Transverse colon (tissue), 4 donors: ENCODE measurements around the gene LRIG1. TPM values are rescaled to one million over a fixed set of nuclear protein-coding genes. Genes with fewer than 3 reads are reported as not detected.

Experiments used
- DNase-seq: peaks from one replicate; pipeline ENCODE4 v3.0.0-alpha.2; 2019
- H3K27ac ChIP-seq, 4 donors: fragments of 200-600 bp; sonication (generic); 2 replicates each; pipeline ENCODE4 v1.5.1; 2016 to 2018; ENCODE audit warnings: inconsistent platforms in 4 of 4
- H3K27me3 ChIP-seq: fragments of 200-600 bp; sonication (generic); 2 replicates; pipeline ENCODE4 v1.5.1; 2017; ENCODE audit warnings: inconsistent platforms
- H3K36me3 ChIP-seq, 4 donors: fragments of 200-600 bp; sonication (generic); 2 replicates each; pipeline ENCODE4 v1.5.1; 2017 to 2019; ENCODE audit warnings: inconsistent platforms in 4 of 4
- H3K4me1 ChIP-seq, 4 donors: fragments of 200-600 bp; sonication (generic); 2 replicates each; pipeline ENCODE4 v1.5.1; 2017 to 2020; ENCODE audit warnings: inconsistent platforms in 4 of 4
- H3K4me3 ChIP-seq, 4 donors: fragments of 200-600 bp; sonication (generic); 1 replicate in 1 of 4; 2 replicates in 3 of 4; pipeline versions ENCODE4 v1.5.1 to v1.6.1; 2017 to 2019; ENCODE audit warnings: inconsistent platforms in 4 of 4
- H3K9me3 ChIP-seq, 2 donors: fragments of 200-600 bp; sonication (generic); 2 replicates each; pipeline ENCODE4 v1.5.1; 2017 to 2019; ENCODE audit warnings: inconsistent platforms in 2 of 2
- EP300 ChIP-seq: sonication (generic); formaldehyde crosslinking; IDR thresholded peaks from one replicate; pipeline ENCODE4 v1.6.1; 2017; ENCODE audit warnings: antibody characterized with exemption, low read depth
- POLR2A ChIP-seq: fragments of 450-650 bp; IDR thresholded peaks from one replicate; pipeline ENCODE4 v1.6.1; 2016; ENCODE audit warnings: antibody characterized with exemption, mild to moderate bottlenecking, moderate library complexity
- POLR2AphosphoS5 ChIP-seq, 3 donors: sonication (generic); formaldehyde crosslinking; IDR thresholded peaks; one replicate each; pipeline ENCODE4 v1.6.1; 2016; ENCODE audit warnings: antibody characterized with exemption in 3 of 3
- WGBS, 2 donors: methylation state at CpG; one replicate each; pipeline ENCODE4 v1.1.5; 2018; ENCODE audit warnings: low coverage in 1 of 2; 5-methylcytosine and 5-hydroxymethylcytosine counted together
- in situ Hi-C, 4 donors: fragments of 200-750 bp; cut with MboI; loops; one replicate each; pipeline versions ENCODE4 v1.15.0 to v1.15.1; 2017; ENCODE audit warnings: low sequenced_read_pairs in 3 of 4, low pct_ligation_motif_present in 1 of 4, low pct_unique_long_range_greater_than_20kb in 1 of 4
- intact Hi-C: fragments of 100-400 bp; cut with DNase I; formaldehyde crosslinking; loops from one replicate; pipeline ENCODE4 v1.15.1; 2023; ENCODE audit warnings: low total_unique reads
- total RNA-seq, 4 donors: library from RNA; depleted of rRNA; stranded (reverse); fragments of >200 nt; gene quantifications; one replicate each; pipeline ENCODE4 v1.1.0, GENCODE V29; 2016
- TF ChIP-seq, protein P1 (sequence below), 5 experiments: fragments of 200-600 bp in 3 of 5; fragments of 450-650 bp in 2 of 5; sonication (generic) in 3 of 5; IDR thresholded peaks; 1 replicate in 2 of 5; 2 replicates in 3 of 5; pipeline ENCODE4 v1.5.1; 2016 to 2017; ENCODE audit warnings: antibody characterized with exemption in 5 of 5, inconsistent platforms in 3 of 5, mild to moderate bottlenecking in 2 of 5, moderate library complexity in 1 of 5

The LRIG1 gene, protein sequence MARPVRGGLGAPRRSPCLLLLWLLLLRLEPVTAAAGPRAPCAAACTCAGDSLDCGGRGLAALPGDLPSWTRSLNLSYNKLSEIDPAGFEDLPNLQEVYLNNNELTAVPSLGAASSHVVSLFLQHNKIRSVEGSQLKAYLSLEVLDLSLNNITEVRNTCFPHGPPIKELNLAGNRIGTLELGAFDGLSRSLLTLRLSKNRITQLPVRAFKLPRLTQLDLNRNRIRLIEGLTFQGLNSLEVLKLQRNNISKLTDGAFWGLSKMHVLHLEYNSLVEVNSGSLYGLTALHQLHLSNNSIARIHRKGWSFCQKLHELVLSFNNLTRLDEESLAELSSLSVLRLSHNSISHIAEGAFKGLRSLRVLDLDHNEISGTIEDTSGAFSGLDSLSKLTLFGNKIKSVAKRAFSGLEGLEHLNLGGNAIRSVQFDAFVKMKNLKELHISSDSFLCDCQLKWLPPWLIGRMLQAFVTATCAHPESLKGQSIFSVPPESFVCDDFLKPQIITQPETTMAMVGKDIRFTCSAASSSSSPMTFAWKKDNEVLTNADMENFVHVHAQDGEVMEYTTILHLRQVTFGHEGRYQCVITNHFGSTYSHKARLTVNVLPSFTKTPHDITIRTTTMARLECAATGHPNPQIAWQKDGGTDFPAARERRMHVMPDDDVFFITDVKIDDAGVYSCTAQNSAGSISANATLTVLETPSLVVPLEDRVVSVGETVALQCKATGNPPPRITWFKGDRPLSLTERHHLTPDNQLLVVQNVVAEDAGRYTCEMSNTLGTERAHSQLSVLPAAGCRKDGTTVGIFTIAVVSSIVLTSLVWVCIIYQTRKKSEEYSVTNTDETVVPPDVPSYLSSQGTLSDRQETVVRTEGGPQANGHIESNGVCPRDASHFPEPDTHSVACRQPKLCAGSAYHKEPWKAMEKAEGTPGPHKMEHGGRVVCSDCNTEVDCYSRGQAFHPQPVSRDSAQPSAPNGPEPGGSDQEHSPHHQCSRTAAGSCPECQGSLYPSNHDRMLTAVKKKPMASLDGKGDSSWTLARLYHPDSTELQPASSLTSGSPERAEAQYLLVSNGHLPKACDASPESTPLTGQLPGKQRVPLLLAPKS
- 10 to 100 TPM; 67.2 to 87.6 (median 79.3) TPM for total RNA-seq

DNA sequence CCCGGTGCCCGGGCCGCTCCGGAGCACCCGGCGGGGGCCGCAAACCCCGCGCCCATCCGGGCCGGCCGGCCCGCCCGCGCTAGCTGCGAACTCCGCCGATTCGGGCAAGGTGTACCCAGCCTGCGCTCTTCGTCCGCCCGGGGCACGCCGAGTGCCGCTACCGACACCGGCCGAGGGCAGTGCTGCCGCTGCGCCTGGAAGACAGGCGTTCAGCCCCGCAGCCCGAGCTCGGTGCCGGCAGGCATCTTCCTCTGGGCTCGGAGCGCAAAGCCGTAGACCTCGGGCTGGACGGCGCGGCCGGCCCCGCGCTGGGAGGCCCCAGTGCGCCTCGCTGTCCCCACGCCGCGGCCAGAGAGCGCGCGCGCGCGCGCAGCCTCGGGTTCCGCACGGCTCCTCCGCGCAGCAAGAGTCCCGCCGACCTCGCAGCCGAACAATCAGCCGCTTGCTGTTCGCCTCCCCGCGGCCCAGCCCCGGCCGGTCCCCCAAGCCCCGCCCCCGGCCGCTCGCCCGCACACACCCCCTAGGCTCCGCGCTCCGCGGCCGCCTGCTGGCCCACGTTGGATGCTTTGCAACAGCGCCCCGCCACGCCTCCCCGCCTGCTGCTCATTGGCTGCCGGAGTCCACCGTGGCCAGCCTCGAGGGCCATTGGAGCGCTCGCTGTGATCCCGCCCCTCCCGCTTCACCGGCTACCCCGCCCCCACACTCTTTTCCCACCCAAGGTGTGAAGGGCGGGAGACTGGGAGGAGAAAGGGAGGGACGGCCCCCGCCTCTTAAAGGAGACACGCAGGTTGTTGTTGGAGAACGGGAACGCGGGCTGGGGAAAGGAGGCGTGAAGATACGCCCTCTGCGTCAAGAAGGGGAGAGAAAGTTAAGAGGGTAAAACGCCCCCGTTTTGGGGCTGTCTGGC is at the start of gene LRIG1:
LRIG1 (minus strand) TSS at position 447 of the 907 bp plus-strand sequence. CDS start 615 bp downstream, outside the sequence.
- 0% methylated on average over 49 of the region's 109 CpGs; no CpG with 5 or more reads in 1 of the 2 donors for WGBS, 2 donors
- TF ChIP-seq POLR2AphosphoS5 (IDR thresholded peaks at IDR 0.05) (peak; percentile 84 to 92 (median 88)), POLR2A (peak; percentile 56), EP300 (no peak)
- TF ChIP-seq, protein P1, sequence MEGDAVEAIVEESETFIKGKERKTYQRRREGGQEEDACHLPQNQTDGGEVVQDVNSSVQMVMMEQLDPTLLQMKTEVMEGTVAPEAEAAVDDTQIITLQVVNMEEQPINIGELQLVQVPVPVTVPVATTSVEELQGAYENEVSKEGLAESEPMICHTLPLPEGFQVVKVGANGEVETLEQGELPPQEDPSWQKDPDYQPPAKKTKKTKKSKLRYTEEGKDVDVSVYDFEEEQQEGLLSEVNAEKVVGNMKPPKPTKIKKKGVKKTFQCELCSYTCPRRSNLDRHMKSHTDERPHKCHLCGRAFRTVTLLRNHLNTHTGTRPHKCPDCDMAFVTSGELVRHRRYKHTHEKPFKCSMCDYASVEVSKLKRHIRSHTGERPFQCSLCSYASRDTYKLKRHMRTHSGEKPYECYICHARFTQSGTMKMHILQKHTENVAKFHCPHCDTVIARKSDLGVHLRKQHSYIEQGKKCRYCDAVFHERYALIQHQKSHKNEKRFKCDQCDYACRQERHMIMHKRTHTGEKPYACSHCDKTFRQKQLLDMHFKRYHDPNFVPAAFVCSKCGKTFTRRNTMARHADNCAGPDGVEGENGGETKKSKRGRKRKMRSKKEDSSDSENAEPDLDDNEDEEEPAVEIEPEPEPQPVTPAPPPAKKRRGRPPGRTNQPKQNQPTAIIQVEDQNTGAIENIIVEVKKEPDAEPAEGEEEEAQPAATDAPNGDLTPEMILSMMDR (IDR thresholded peaks at IDR 0.05), result peak; percentile 33 to 56 (median 48)
- H3K4me1 ChIP-seq, result peaks cover 8 to 71% (median 38%) of the 10 kb centered on the region in 4 donors
- H3K4me3 ChIP-seq, result peak within 1 kb of the TSS; percentile 79 to 98 (median 92)
- H3K36me3 ChIP-seq, result no peaks in the 10 kb centered on the region
- no peaks in the 10 kb centered on the region for H3K9me3 ChIP-seq
- in situ Hi-C loops (loop anchor here in 2 of 4 donors (25.0 kb wide), 1 partner anchor 311 kb away; no protein-coding TSS in a partner anchor), intact Hi-C loops (loop anchor here (10.0 kb wide), 2 partner anchors 54 to 194 kb away; no protein-coding TSS in a partner anchor)
- peak within 1 kb of the TSS; percentile 94 to 99 (median 96) for H3K27ac ChIP-seq
- peak; percentile 100 for DNase-seq
- no peaks in the 10 kb centered on the region for H3K27me3 ChIP-seq

DNA sequence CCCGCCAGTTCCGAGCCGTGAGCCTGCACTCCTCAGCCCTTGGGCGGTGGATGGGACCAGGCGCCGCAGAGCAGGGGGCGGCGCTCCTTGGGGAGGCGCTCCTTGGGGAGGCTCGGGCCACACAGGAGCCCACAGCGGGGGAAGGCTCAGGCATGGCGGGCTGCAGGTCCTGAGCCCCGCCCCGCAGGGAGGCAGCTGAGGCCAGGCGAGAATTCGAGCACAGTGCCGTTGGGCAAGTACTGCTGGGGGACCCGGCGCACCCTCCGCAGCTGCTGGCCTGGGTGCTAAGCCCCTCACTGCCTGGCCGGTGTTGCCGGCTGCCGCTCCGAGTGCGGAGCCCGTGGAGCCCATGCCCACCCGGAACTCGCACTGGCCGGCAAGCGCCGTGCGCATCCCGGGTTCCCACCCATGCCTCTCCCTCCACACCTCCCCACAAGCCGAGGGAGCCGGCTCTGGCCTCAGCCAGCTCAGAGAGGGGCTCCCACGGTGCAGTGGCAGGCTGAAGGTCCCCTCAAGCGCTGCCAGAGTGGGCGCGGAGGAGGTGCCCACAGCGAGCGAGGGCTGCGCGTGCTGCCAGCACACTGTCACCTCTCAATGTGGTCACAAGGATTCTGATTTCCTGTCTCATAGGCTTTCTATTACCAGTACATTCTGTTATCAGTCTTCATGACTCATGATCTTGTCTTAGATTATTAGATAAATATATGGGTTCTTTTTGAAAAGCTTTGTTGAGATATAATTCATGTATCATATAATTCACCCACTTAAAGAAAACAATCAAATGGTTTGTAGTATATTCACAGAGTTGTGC is 44.0 kb upstream of the LRIG1 start:
- Histone ChIP-seq H3K9me3 (no peaks in the 10 kb centered on the region), H3K27ac (no peak overlapping the region), H3K36me3 (no peaks in the 10 kb centered on the region), H3K4me3 (no peak overlapping the region), H3K4me1 (no peaks in the 10 kb centered on the region), H3K27me3 (no peaks in the 10 kb centered on the region)
- TF ChIP-seq POLR2A (no peak), EP300 (no peak), POLR2AphosphoS5 (IDR thresholded peaks at IDR 0.05) (no peak)
- TF ChIP-seq, protein P1 (IDR thresholded peaks at IDR 0.05), result no peak
- DNase-seq, result no peak
- in situ Hi-C loops, result no loop called here
- intact Hi-C loops, result no loop called here
- WGBS, 2 donors, result 97% methylated on average over 42 of the region's 43 CpGs; no CpG with 5 or more reads in 1 of the 2 donors

DNA sequence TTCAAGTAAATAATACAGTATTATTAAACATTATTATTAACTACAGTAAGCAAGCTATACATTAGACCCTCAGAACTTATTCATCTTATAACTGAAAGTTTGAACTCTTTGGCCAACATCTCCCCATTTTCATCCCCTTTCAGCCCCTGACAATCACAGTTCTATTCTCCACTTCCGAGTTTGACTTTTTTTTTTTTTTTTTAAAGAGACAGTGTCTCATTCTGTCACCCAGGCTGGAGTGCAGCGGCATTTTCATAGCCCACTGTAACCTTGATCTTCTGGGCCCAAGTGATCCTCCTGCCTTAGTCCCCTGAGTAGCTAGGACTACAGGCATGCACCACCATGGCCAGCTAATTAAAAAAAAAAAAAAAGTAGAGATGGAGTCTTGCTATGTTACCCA is 41.3 kb upstream of the LRIG1 start:
- intact Hi-C loops (no loop called here), in situ Hi-C loops (no loop called here)
- no peaks in the 10 kb centered on the region for H3K36me3 ChIP-seq
- DNase-seq, result no peak
- no peak overlapping the region for H3K27ac ChIP-seq
- no peaks in the 10 kb centered on the region for H3K9me3 ChIP-seq
- 58 to 75% methylated on average over 1 to 2 of the region's 2 CpGs for WGBS, 2 donors
- H3K27me3 ChIP-seq, result no peaks in the 10 kb centered on the region
- H3K4me1 ChIP-seq, result no peaks in the 10 kb centered on the region
- no peak for TF ChIP-seq EP300
- TF ChIP-seq, protein P1 (IDR thresholded peaks at IDR 0.05), result no peak
- TF ChIP-seq POLR2AphosphoS5 (IDR thresholded peaks at IDR 0.05), result no peak
- TF ChIP-seq POLR2A, result no peak
- no peak overlapping the region for H3K4me3 ChIP-seq
